HepG2 (cell line): Measurements from ENCODE around the gene CPNE2. TPM values are rescaled to one million over a fixed set of nuclear protein-coding genes. Genes with fewer than 3 reads are reported as not detected.

ENCODE experiments used
- ATAC-seq: fragments of 200-7000 bp; cut with Tn5 transposase; 3 replicates; pipeline ENCODE4 v1.9.1; 2020; ENCODE audit warnings: mild to moderate bottlenecking, moderate library complexity
- BruUV-seq: library from RNA; stranded (reverse); fragments of 400-500 nt; replicated peaks from 2 replicates; lab custom pipeline; 2021; lab: Mats Ljungman, UMichigan
- CTCF ChIA-PET: fragments of 300-600 bp; formaldehyde crosslinking; extraction: SDS; loops from one replicate; lab custom pipeline; 2021; ENCODE audit warnings: low total read pairs, inconsistent platforms, low intra/inter-chr PET ratio; lab: Yijun Ruan, JAX
- POLR2A ChIA-PET: fragments of 350-600 bp; sonication (Branson Sonifier 250); formaldehyde crosslinking; loops from one replicate; lab custom pipeline; 2020; ENCODE audit warnings: antibody characterized with exemption, inconsistent platforms; lab: Yijun Ruan, JAX
- DNase-seq: peaks from one replicate; pipeline ENCODE4 v3.0.0-alpha.2; 2015; ENCODE audit warnings: low spot score
- FAIRE-seq: peaks from 3 replicates; lab custom pipeline; 2011; peaks lifted over from hg19 to GRCh38; lab: Jason Lieb, UNC
- H2AFZ ChIP-seq: one replicate; pipeline ENCODE4 v1.6.1; 2011; ENCODE audit warnings: low read length, inconsistent platforms
- H3K27ac ChIP-seq: fragments of 300-600 bp; 3 replicates; pipeline ENCODE4 v1.8.0; 2011; ENCODE audit warnings: mixed run types, mild to moderate bottlenecking, mixed read lengths, low read length, inconsistent platforms; ENCODE audit not compliant: insufficient read depth; ENCODE audit errors: extremely low read length
- H3K27me3 ChIP-seq, 2 experiments: fragments of 200-600 bp in 1 of 2; 2 replicates in 1 of 2; 3 replicates in 1 of 2; pipeline versions ENCODE4 v1.6.0 to v1.8.0; 2011; ENCODE audit warnings: low read length in 2 of 2, mild to moderate bottlenecking in 2 of 2, moderate library complexity in 2 of 2, inconsistent platforms in 1 of 2; ENCODE audit not compliant: insufficient read depth in 2 of 2, control insufficient read depth in 1 of 2
- H3K36me3 ChIP-seq, 2 experiments: fragments of 200-600 bp in 1 of 2; replicated peaks in 1 of 2; 2 replicates in 1 of 2; 3 replicates in 1 of 2; pipeline versions ENCODE4 v1.5.1 to v1.8.0; 2011; ENCODE audit warnings: low read length in 2 of 2, inconsistent platforms in 1 of 2; ENCODE audit not compliant: insufficient read depth in 2 of 2, control insufficient read depth in 1 of 2
- H3K4me1 ChIP-seq: 2 replicates; pipeline ENCODE4 v1.5.1; 2012; ENCODE audit warnings: low read length, inconsistent platforms; ENCODE audit not compliant: insufficient read depth
- H3K4me2 ChIP-seq: 2 replicates; pipeline ENCODE4 v1.6.0; 2011; ENCODE audit warnings: low read depth, low read length, inconsistent platforms
- H3K4me3 ChIP-seq, 3 experiments: fragments of 200-600 bp in 1 of 3; sonication (generic), shearing (Covaris generic) in 1 of 3; replicated peaks in 1 of 3; 2 replicates each; pipeline ENCODE4 v1.5.1; 2011 to 2016; ENCODE audit warnings: low read length in 3 of 3, inconsistent platforms in 2 of 3, low read depth in 2 of 3, mild to moderate bottlenecking in 2 of 3, control low read depth in 1 of 3, mixed read lengths in 1 of 3; ENCODE audit not compliant: insufficient read depth in 1 of 3
- H3K79me2 ChIP-seq: one replicate; pipeline ENCODE4 v1.6.1; 2011; ENCODE audit warnings: low read length, inconsistent platforms; ENCODE audit not compliant: insufficient read depth
- H3K9ac ChIP-seq: 2 replicates; pipeline ENCODE4 v1.6.0; 2011; ENCODE audit warnings: mild to moderate bottlenecking, low read depth, low read length, inconsistent platforms; ENCODE audit not compliant: insufficient read depth
- H3K9me3 ChIP-seq: 2 replicates; pipeline ENCODE4 v1.5.1; 2012; ENCODE audit warnings: mild to moderate bottlenecking, low read length
- H4K20me1 ChIP-seq: 2 replicates; pipeline ENCODE4 v1.6.0; 2011; ENCODE audit warnings: inconsistent platforms, mild to moderate bottlenecking, low read length, moderate library complexity; ENCODE audit not compliant: insufficient read depth
- ATF7 ChIP-seq, 2 experiments: fragments of 450-650 bp in 1 of 2; sonication (generic) in 1 of 2; formaldehyde crosslinking in 1 of 2; IDR thresholded peaks; 2 replicates each; pipeline versions ENCODE4 v1.4.0 to v1.6.1; 2016 to 2020; ENCODE audit warnings: antibody characterized with exemption in 1 of 2, mild to moderate bottlenecking in 1 of 2, missing genetic modification reagents in 1 of 2
- CEBPB ChIP-seq: IDR thresholded peaks from 2 replicates; pipeline ENCODE4 v1.6.1; 2011; ENCODE audit warnings: low read depth, low read length, improper control_type of control experiment, borderline replicate concordance
- CEBPG ChIP-seq: IDR thresholded peaks from 2 replicates; pipeline ENCODE4 v1.6.1; 2016
- NFE2L1 ChIP-seq: sonication (generic); formaldehyde crosslinking; IDR thresholded peaks from 2 replicates; pipeline ENCODE4 v1.4.0; 2020; ENCODE audit warnings: missing genetic modification reagents, mild to moderate bottlenecking, borderline replicate concordance
- RBFOX2 ChIP-seq: fragments of 200-400 bp; formaldehyde crosslinking; IDR thresholded peaks from 2 replicates; pipeline ENCODE4 v1.6.1; 2017; ENCODE audit warnings: low read depth, mild to moderate bottlenecking, low read length
- REL ChIP-seq: sonication (generic); formaldehyde crosslinking; conservative IDR thresholded peaks from 2 replicates; pipeline ENCODE4 v1.8.0; 2022; ENCODE audit warnings: mild to moderate bottlenecking, missing genetic modification reagents, moderate library complexity
- SOX13 ChIP-seq, 3 experiments: fragments of 450-650 bp in 1 of 3; sonication (generic) in 1 of 3; formaldehyde crosslinking in 1 of 3; IDR thresholded peaks in 2 of 3; conservative IDR thresholded peaks in 1 of 3; 2 replicates each; pipeline versions ENCODE4 v1.5.0 to v1.6.1; 2016 to 2020; ENCODE audit warnings: antibody characterized with exemption in 1 of 3, mild to moderate bottlenecking in 1 of 3, missing compliant biosample characterization in 1 of 3, missing genetic modification reagents in 1 of 3, moderate library complexity in 1 of 3
- SOX5 ChIP-seq: IDR thresholded peaks from 2 replicates; pipeline ENCODE4 v1.6.1; 2016; ENCODE audit warnings: borderline replicate concordance
- SOX6 ChIP-seq, 2 experiments: fragments of 450-650 bp in 1 of 2; sonication (generic) in 1 of 2; formaldehyde crosslinking in 1 of 2; IDR thresholded peaks; 2 replicates each; pipeline versions ENCODE4 v1.4.0 to v1.6.1; 2017 to 2020; ENCODE audit warnings: antibody characterized with exemption in 1 of 2, mild to moderate bottlenecking in 1 of 2, missing genetic modification reagents in 1 of 2
- TBX2 ChIP-seq: sonication (generic); formaldehyde crosslinking; IDR thresholded peaks from 2 replicates; pipeline ENCODE4 v1.5.0; 2020; ENCODE audit warnings: missing genetic modification reagents, mild to moderate bottlenecking, borderline replicate concordance
- TEAD2 ChIP-seq: sonication (generic); formaldehyde crosslinking; IDR thresholded peaks from 2 replicates; pipeline ENCODE4 v1.9.0; 2021; ENCODE audit warnings: missing genetic modification reagents
- TP53 ChIP-seq: sonication (generic); formaldehyde crosslinking; conservative IDR thresholded peaks from 2 replicates; pipeline ENCODE4 v1.4.0; 2020; ENCODE audit warnings: missing genetic modification reagents
- XBP1 ChIP-seq: sonication (generic); formaldehyde crosslinking; IDR thresholded peaks from 2 replicates; pipeline ENCODE4 v1.5.0; 2020; ENCODE audit warnings: missing genetic modification reagents
- ZFAT ChIP-seq: sonication (generic); formaldehyde crosslinking; conservative IDR thresholded peaks from 2 replicates; pipeline ENCODE4 v1.8.1; 2023; ENCODE audit warnings: missing genetic modification reagents, inconsistent platforms
- ZNF431 ChIP-seq: sonication (generic); formaldehyde crosslinking; IDR thresholded peaks from 2 replicates; pipeline ENCODE4 v1.9.0; 2022; ENCODE audit warnings: missing genetic modification reagents, low read depth, mild to moderate bottlenecking, borderline replicate concordance
- ZNF678 ChIP-seq: sonication (generic); formaldehyde crosslinking; IDR thresholded peaks from 2 replicates; pipeline ENCODE4 v1.4.0; 2020; ENCODE audit warnings: mild to moderate bottlenecking, missing genetic modification reagents
- ZNF792 ChIP-seq: IDR thresholded peaks from 2 replicates; pipeline ENCODE4 v1.6.1; 2016
- WGBS: methylation state at CpG from one replicate; pipeline ENCODE4 v1.1.6; 2017; ENCODE audit warnings: low lambda C conversion rate; 5-methylcytosine and 5-hydroxymethylcytosine counted together
- in situ Hi-C: cut with HindIII; loops from 2 replicates; pipeline ENCODE4 v1.10.0; 2017; ENCODE audit warnings: low pct_unique_long_range_greater_than_20kb; ENCODE audit not compliant: extremely low pct_ligation_motif_present
- intact Hi-C: fragments of 100-400 bp; cut with micrococcal nuclease; formaldehyde crosslinking; loops from one replicate; pipeline ENCODE4 v1.10.0; 2022; ENCODE audit not compliant: unreplicated experiment
- polyA plus RNA-seq, 8 experiments: library from polyadenylated mRNA; depleted of rRNA in 3 of 8; stranded (reverse) in 7 of 8; unstranded in 1 of 8; fragments of >200 nt; fragmentation: Illumina TruSeq in 4 of 8; extraction: Trizol in 4 of 8; gene quantifications; 2 replicates each; pipeline versions ENCODE4 v1.2.1 to v1.2.3, GENCODE V29; 2011 to 2016; ENCODE audit warnings: low read depth in 4 of 8, missing spikeins in 1 of 8, mixed read lengths in 1 of 8; ENCODE audit not compliant: insufficient read depth in 1 of 8
- total RNA-seq, 5 experiments: library from RNA; depleted of rRNA; stranded (reverse); fragments of >200 nt; fragmentation: Illumina TruSeq; extraction: Trizol; gene quantifications; 2 replicates each; pipeline ENCODE4 v1.2.3, GENCODE V29; 2016; ENCODE audit warnings: low read depth in 1 of 5
- TF ChIP-seq, protein P1 (sequence below), 2 experiments: fragments of 450-650 bp in 1 of 2; sonication (generic) in 1 of 2; formaldehyde crosslinking; IDR thresholded peaks; 2 replicates each; pipeline versions ENCODE4 v1.5.0 to v1.8.0; 2020 to 2022; ENCODE audit warnings: mild to moderate bottlenecking in 1 of 2, missing genetic modification reagents in 1 of 2
- TF ChIP-seq, protein P2 (sequence below): sonication (generic); formaldehyde crosslinking; conservative IDR thresholded peaks from 2 replicates; pipeline ENCODE4 v1.8.0; 2022; ENCODE audit warnings: missing genetic modification reagents
- TF ChIP-seq, protein P3 (sequence below): IDR thresholded peaks from 2 replicates; pipeline ENCODE4 v1.6.1; 2016

CPNE2 gene
- total and polyA plus RNA-seq, 2 of the 13 experiments (the other 11 are each of a cell fraction or from before 2014, with no cell fraction given), result 10.6 to 23.3 TPM

DNA sequence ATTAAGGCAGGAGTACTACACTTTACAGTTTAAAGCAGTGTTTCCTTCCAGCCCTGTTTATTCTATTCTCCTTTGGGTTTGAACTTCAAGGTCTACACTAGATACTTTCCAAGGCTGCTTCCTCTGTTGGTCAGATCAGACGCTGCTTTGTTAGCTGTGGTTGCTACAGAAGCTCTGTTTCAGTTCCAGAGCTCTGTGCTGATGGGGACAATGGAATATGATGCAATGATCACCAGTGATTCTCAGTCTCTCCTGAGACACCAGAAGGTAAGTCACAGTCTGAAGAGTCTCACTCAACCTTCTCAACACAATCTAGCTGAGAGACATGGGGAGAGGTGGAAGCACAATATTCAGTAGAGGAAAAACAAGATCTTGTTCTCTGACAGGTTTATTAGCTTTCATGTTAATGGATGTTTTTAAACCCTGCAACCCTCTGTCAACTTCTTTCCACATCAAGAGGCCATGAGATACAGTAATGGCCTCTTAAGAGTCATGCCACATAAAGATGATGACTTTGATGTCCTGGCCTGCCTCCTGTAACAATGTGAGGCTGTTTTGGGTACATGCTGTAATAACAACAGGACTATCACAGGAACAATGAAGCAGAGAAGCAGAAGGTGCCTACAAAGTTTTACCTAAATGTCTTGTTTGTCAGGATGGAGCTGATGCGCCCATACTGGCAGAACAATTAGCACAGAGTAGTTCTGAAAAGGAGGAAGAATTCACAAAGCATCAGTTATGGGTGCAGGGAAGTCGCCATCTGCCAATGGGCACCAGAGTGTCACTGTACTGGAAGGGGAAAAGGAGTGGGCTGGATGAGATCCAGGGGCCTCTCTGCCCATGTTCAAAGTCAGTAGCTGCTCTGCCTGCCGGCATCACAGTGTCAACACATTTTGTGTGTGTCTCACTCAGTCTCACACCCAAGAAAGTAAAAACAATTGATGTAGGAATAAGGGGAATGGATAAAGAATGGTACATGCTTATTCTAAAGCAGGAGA is 60.0 kb downstream of the CPNE2 start:
- POLR2A ChIA-PET, result interaction anchor here (1.1 to 3.0 kb wide), 3 partner anchors 28 to 93 kb away, joined by 3 to 10 read pairs (median 3); partner anchors contain the start of genes ARL2BP, PSME3IP1 and RSPRY1
- Histone ChIP-seq H3K27ac (peak overlapping the region; percentile 4), H3K9ac (no peak overlapping the region), H3K4me3 (no peak overlapping the region), H3K27me3 (no peaks in the 10 kb centered on the region), H2AFZ (no peak overlapping the region), H3K4me2 (no peak overlapping the region), H3K36me3 (peaks cover 7 to 35% of the 10 kb centered on the region in 2 experiments; a peak in 4 of 5 replicates), H4K20me1 (no peaks in the 10 kb centered on the region), H3K9me3 (no peaks in the 10 kb centered on the region), H3K4me1 (peaks cover 27% of the 10 kb centered on the region), H3K79me2 (no peaks in the 10 kb centered on the region)
- intact Hi-C loops, result no loop called here
- BruUV-seq, result no TSS peak
- CTCF ChIA-PET, result no interaction called here
- WGBS, result 79% methylated on average over 4 of the region's 4 CpGs
- DNase-seq, result peak; percentile 27
- in situ Hi-C loops, result no loop called here
- FAIRE-seq, result peak; percentile 50
- peak; percentile 21; the same call in 1 of the 3 replicates for ATAC-seq
- TF ChIP-seq TP53 (CRISPR knock-in tag) (no peak), SOX6 (IDR thresholded peaks at IDR 0.05) (no peak), SOX6 (CRISPR knock-in tag; IDR thresholded peaks at IDR 0.05) (peak; percentile 62; the same call in 1 of the 2 replicates), NFE2L1 (CRISPR knock-in tag) (no peak), XBP1 (CRISPR knock-in tag) (no peak), SOX5 (CRISPR knock-in tag) (peak; percentile 52; the same call in 1 of the 2 replicates), SOX13 (IDR thresholded peaks at IDR 0.05) (no peak), SOX13 (CRISPR knock-in tag; conservative IDR thresholded peaks at IDR 0.05 in 1 of 2, IDR thresholded peaks at IDR 0.05 in 1 of 2) (peak in 1 of 2 experiments; percentile 66; a peak in 1 of 4 replicates), ZFAT (no peak), TBX2 (CRISPR knock-in tag) (no peak), CEBPB (peak; percentile 93), REL (CRISPR knock-in tag) (no peak), RBFOX2 (no peak), ZNF792 (CRISPR knock-in tag) (no peak), ATF7 (IDR thresholded peaks at IDR 0.05) (no peak), ATF7 (CRISPR knock-in tag; IDR thresholded peaks at IDR 0.05) (no peak), ZNF431 (no peak), ZNF678 (CRISPR knock-in tag) (no peak), TEAD2 (CRISPR knock-in tag) (no peak), CEBPG (peak; percentile 74)
- TF ChIP-seq, protein P1, sequence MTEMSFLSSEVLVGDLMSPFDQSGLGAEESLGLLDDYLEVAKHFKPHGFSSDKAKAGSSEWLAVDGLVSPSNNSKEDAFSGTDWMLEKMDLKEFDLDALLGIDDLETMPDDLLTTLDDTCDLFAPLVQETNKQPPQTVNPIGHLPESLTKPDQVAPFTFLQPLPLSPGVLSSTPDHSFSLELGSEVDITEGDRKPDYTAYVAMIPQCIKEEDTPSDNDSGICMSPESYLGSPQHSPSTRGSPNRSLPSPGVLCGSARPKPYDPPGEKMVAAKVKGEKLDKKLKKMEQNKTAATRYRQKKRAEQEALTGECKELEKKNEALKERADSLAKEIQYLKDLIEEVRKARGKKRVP (CRISPR knock-in tag; IDR thresholded peaks at IDR 0.05), result peak in 1 of 2 experiments; percentile 80; a peak in 2 of 4 replicates
- TF ChIP-seq, protein P2, sequence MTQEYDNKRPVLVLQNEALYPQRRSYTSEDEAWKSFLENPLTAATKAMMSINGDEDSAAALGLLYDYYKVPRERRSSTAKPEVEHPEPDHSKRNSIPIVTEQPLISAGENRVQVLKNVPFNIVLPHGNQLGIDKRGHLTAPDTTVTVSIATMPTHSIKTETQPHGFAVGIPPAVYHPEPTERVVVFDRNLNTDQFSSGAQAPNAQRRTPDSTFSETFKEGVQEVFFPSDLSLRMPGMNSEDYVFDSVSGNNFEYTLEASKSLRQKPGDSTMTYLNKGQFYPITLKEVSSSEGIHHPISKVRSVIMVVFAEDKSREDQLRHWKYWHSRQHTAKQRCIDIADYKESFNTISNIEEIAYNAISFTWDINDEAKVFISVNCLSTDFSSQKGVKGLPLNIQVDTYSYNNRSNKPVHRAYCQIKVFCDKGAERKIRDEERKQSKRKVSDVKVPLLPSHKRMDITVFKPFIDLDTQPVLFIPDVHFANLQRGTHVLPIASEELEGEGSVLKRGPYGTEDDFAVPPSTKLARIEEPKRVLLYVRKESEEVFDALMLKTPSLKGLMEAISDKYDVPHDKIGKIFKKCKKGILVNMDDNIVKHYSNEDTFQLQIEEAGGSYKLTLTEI, result no peak
- TF ChIP-seq, protein P3, sequence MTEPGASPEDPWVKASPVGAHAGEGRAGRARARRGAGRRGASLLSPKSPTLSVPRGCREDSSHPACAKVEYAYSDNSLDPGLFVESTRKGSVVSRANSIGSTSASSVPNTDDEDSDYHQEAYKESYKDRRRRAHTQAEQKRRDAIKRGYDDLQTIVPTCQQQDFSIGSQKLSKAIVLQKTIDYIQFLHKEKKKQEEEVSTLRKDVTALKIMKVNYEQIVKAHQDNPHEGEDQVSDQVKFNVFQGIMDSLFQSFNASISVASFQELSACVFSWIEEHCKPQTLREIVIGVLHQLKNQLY (CRISPR knock-in tag), result no peak
